Lower leg skin (tissue), 3 donors: ENCODE measurements around the gene PPP1R13B.

ENCODE experiments used
- CTCF ChIP-seq, 3 donors: fragments of 450-650 bp; IDR thresholded peaks; one replicate each; pipeline ENCODE4 v1.5.1; 2016; ENCODE audit warnings: antibody characterized with exemption in 3 of 3, mild to moderate bottlenecking in 3 of 3, moderate library complexity in 2 of 3
- POLR2A ChIP-seq, 2 donors: fragments of 450-650 bp; IDR thresholded peaks; one replicate each; pipeline ENCODE4 v1.6.1; 2016 to 2017; ENCODE audit warnings: antibody characterized with exemption in 2 of 2, mild to moderate bottlenecking in 1 of 2, moderate library complexity in 1 of 2

- no peak for TF ChIP-seq CTCF (IDR thresholded peaks at IDR 0.05)
- TF ChIP-seq POLR2A (IDR thresholded peaks at IDR 0.05) = no peak
Measured at GRCh38 chr14:103709814-103710213, 137.6 kb downstream of the PPP1R13B start.
